Thyroid gland (tissue), 4 donors: ENCODE measurements around the gene OR51F1.

ENCODE experiments used
- CTCF ChIP-seq, 6 experiments: fragments of 200-600 bp in 3 of 6; fragments of 450-650 bp in 3 of 6; sonication (generic) in 3 of 6; IDR thresholded peaks; one replicate each; pipeline ENCODE4 v1.5.1; 2016 to 2019; ENCODE audit warnings: antibody characterized with exemption in 6 of 6, mild to moderate bottlenecking in 2 of 6, inconsistent platforms in 1 of 6, moderate library complexity in 1 of 6
- POLR2A ChIP-seq, 2 donors: fragments of 450-650 bp; IDR thresholded peaks; one replicate each; pipeline ENCODE4 v1.6.1; 2017; ENCODE audit warnings: antibody characterized with exemption in 2 of 2, mild to moderate bottlenecking in 2 of 2, moderate library complexity in 1 of 2

- no peak for TF ChIP-seq CTCF (IDR thresholded peaks at IDR 0.05)
- TF ChIP-seq POLR2A (IDR thresholded peaks at IDR 0.05): no peak
Observed at GRCh38 chr11:4740735-4741134, 29.0 kb downstream of the OR51F1 start.
